Spinal cord (tissue), 10 donors: ENCODE measurements around the gene PAX5. TPM values are rescaled to one million over a fixed set of nuclear protein-coding genes. Genes with fewer than 3 reads are reported as not detected.

Experiments used
- DNase-seq, 6 donors: peaks; one replicate each; pipeline versions ENCODE4 v3.0.0 to v3.0.0-alpha.2; 2013 to 2015; ENCODE audit warnings: low spot score in 6 of 6, low read depth in 4 of 6
- H3K27ac ChIP-seq: one replicate; pipeline ENCODE4 v1.5.1; 2013; ENCODE audit warnings: low read depth, low read length, control low read depth
- H3K27me3 ChIP-seq: one replicate; pipeline ENCODE4 v1.6.1; 2013; ENCODE audit warnings: low read length; ENCODE audit not compliant: control insufficient read depth, insufficient read depth
- H3K36me3 ChIP-seq: one replicate; pipeline ENCODE4 v1.6.1; 2013; ENCODE audit warnings: low read length; ENCODE audit not compliant: control insufficient read depth, insufficient read depth
- H3K4me1 ChIP-seq: one replicate; pipeline ENCODE4 v1.6.1; 2013; ENCODE audit warnings: low read length; ENCODE audit not compliant: control insufficient read depth, insufficient read depth
- H3K4me3 ChIP-seq: one replicate; pipeline ENCODE4 v1.5.1; 2013; ENCODE audit warnings: low read depth, low read length, control low read depth
- H3K9me3 ChIP-seq: one replicate; pipeline ENCODE4 v1.6.1; 2013; ENCODE audit warnings: low read length; ENCODE audit not compliant: control insufficient read depth, insufficient read depth
- WGBS: methylation state at CpG from one replicate; pipeline ENCODE4 v1.1.5; 2013; ENCODE audit warnings: missing lambda C conversion rate; ENCODE audit not compliant: insufficient coverage; 5-methylcytosine and 5-hydroxymethylcytosine counted together
- polyA plus RNA-seq, 2 donors: library from polyadenylated mRNA; unstranded; fragments of 120-200 nt; gene quantifications; one replicate each; pipeline ENCODE4 v1.2.1, GENCODE V29; 2013; ENCODE audit not compliant: insufficient read length in 2 of 2
- total RNA-seq, 2 donors: library from RNA; depleted of rRNA in 1 of 2; stranded (reverse); fragments of 120-200 nt in 1 of 2; fragments of >200 nt in 1 of 2; gene quantifications; one replicate each; pipeline versions ENCODE4 v1.2.3 to v1.2.4, GENCODE V29; 2013 to 2014
- donor health status: healthy.

PAX5 gene
- total and polyA plus RNA-seq, 4 donors: 0.89 to 2.6 (median 1.1) TPM

- DNase-seq: peak in 3 of 6 donors; percentile 11 to 75 (median 53)
- no peak overlapping the region for H3K27ac ChIP-seq
- no peaks in the 10 kb centered on the region for H3K9me3 ChIP-seq
- no peak overlapping the region for H3K4me3 ChIP-seq
- H3K4me1 ChIP-seq: peaks cover 36% of the 10 kb centered on the region
- 9% methylated on average over 4 of the region's 14 CpGs for WGBS
- no peaks in the 10 kb centered on the region for H3K36me3 ChIP-seq
- peaks cover 96% of the 10 kb centered on the region for H3K27me3 ChIP-seq
These were observed 4.4 kb upstream of the PAX5 start for GRCh38 chr9:37038302-37038942.

GRCh38 chr9:37037503-37038301 lies 3.6 kb upstream of the PAX5 start:
- peak overlapping the region; percentile 35 for H3K4me3 ChIP-seq
- H3K9me3 ChIP-seq: no peaks in the 10 kb centered on the region
- H3K27ac ChIP-seq: no peak overlapping the region
- peaks cover 98% of the 10 kb centered on the region for H3K27me3 ChIP-seq
- peaks cover 36% of the 10 kb centered on the region for H3K4me1 ChIP-seq
- under 1% methylated on average over 61 of the region's 63 CpGs for WGBS
- peak in 1 of 6 donors; percentile 44 for DNase-seq
- no peaks in the 10 kb centered on the region for H3K36me3 ChIP-seq

- Histone ChIP-seq H3K4me1 (peaks cover 36% of the 10 kb centered on the region), H3K36me3 (no peaks in the 10 kb centered on the region), H3K9me3 (no peaks in the 10 kb centered on the region), H3K4me3 (peak overlapping the region; percentile 35), H3K27ac (no peak overlapping the region), H3K27me3 (peaks cover 99% of the 10 kb centered on the region)
- peak in 3 of 6 donors; percentile 13 to 69 (median 60) for DNase-seq
- WGBS: under 1% methylated on average over 43 of the region's 44 CpGs
These were observed 2.9 kb upstream of the PAX5 start for GRCh38 chr9:37036776-37037502.

GRCh38 chr9:37036371-37036775 lies 2.3 kb upstream of the PAX5 start:
- no peak for DNase-seq
- H3K4me1 ChIP-seq: peaks cover 36% of the 10 kb centered on the region
- H3K4me3 ChIP-seq: peak overlapping the region; percentile 35
- peaks cover 100% of the 10 kb centered on the region for H3K27me3 ChIP-seq
- WGBS: under 1% methylated on average over 40 of the region's 40 CpGs
- H3K36me3 ChIP-seq: no peaks in the 10 kb centered on the region
- no peak overlapping the region for H3K27ac ChIP-seq
- no peaks in the 10 kb centered on the region for H3K9me3 ChIP-seq

- Histone ChIP-seq H3K9me3 (no peaks in the 10 kb centered on the region), H3K4me3 (no peak overlapping the region), H3K4me1 (peaks cover 36% of the 10 kb centered on the region), H3K36me3 (no peaks in the 10 kb centered on the region), H3K27ac (no peak overlapping the region), H3K27me3 (peaks cover 100% of the 10 kb centered on the region)
- DNase-seq: peak in 3 of 6 donors; percentile 18 to 83 (median 65)
- 1% methylated on average over 31 of the region's 35 CpGs for WGBS
These were observed 1.7 kb upstream of the PAX5 start for GRCh38 chr9:37035648-37036370.

- Histone ChIP-seq H3K9me3 (no peaks in the 10 kb centered on the region), H3K4me3 (no peak overlapping the region), H3K27ac (no peak overlapping the region), H3K4me1 (peaks cover 40% of the 10 kb centered on the region), H3K36me3 (no peaks in the 10 kb centered on the region), H3K27me3 (peaks cover 100% of the 10 kb centered on the region)
- peak in 1 of 6 donors; percentile 36 for DNase-seq
- 1% methylated on average over 26 of the region's 27 CpGs for WGBS
These were observed 1.0 kb upstream of the PAX5 start for GRCh38 chr9:37034938-37035647.

GRCh38 chr9:37034305-37034937 lies 353 bp upstream of the PAX5 start:
- Histone ChIP-seq H3K27me3 (peaks cover 100% of the 10 kb centered on the region), H3K9me3 (no peaks in the 10 kb centered on the region), H3K36me3 (no peaks in the 10 kb centered on the region), H3K27ac (no peak overlapping the region), H3K4me3 (no peak overlapping the region), H3K4me1 (peaks cover 47% of the 10 kb centered on the region)
- peak in 1 of 6 donors; percentile 52 for DNase-seq
- under 1% methylated on average over 55 of the region's 56 CpGs for WGBS

- H3K27ac ChIP-seq: no peak overlapping the region
- H3K4me1 ChIP-seq: peaks cover 50% of the 10 kb centered on the region
- H3K36me3 ChIP-seq: no peaks in the 10 kb centered on the region
- no peak overlapping the region for H3K4me3 ChIP-seq
- WGBS: 19% methylated on average over 2 of the region's 6 CpGs
- no peak for DNase-seq
- peaks cover 100% of the 10 kb centered on the region for H3K27me3 ChIP-seq
- no peaks in the 10 kb centered on the region for H3K9me3 ChIP-seq
These were observed 927 bp downstream of the PAX5 start for GRCh38 chr9:37033141-37033540.
